ENCODE data around the gene KRTAP10-5. TPM values are rescaled to one million over a fixed set of nuclear protein-coding genes. Genes with fewer than 3 reads are reported as not detected.

KRTAP10-5 gene
- polyA plus RNA-seq, 1 donor (not counting 4 experiments of a cell fraction or from before 2014, with no cell fraction given): not detected

- Histone ChIP-seq H3K4me2 (ENCODE audit: control insufficient read depth, extremely low read depth, insufficient read depth, low read depth, low read length) (no peak overlapping the region), H3K27me3 (ENCODE audit: control insufficient read depth, extremely low read depth, insufficient read depth, low read length) (peaks cover 19% of the 10 kb centered on the region), H3K9me3 (ENCODE audit: control insufficient read depth, low read depth, low read length) (peaks cover 6% of the 10 kb centered on the region), H2AFZ (ENCODE audit: control insufficient read depth, low read length) (no peak overlapping the region), H3K36me3 (ENCODE audit: control insufficient read depth in 2 of 2, extremely low read depth in 1 of 2, insufficient read depth in 2 of 2, low read length in 2 of 2) (no peaks in the 10 kb centered on the region), H3K9ac (ENCODE audit: control insufficient read depth, extremely low read depth, insufficient read depth, low read length) (no peak overlapping the region), H3K4me1 (ENCODE audit: control insufficient read depth, extremely low read depth, insufficient read depth, low read length) (peaks cover 7% of the 10 kb centered on the region), H4K20me1 (ENCODE audit: control insufficient read depth, extremely low read depth, insufficient read depth, low read length) (no peaks in the 10 kb centered on the region), H3K79me2 (ENCODE audit: control insufficient read depth, insufficient read depth, low read length) (no peaks in the 10 kb centered on the region), H3K9me1 (ENCODE audit: control insufficient read depth, extremely low read depth, insufficient read depth, low read length) (no peaks in the 10 kb centered on the region), H3K27ac (ENCODE audit: control insufficient read depth, insufficient read depth, low read length) (no peak overlapping the region), H3K4me3 (ENCODE audit: control insufficient read depth in 2 of 3, extremely low read depth in 1 of 3, insufficient read depth in 2 of 3, low read depth in 1 of 3, low read length in 3 of 3) (no peak overlapping the region)
- TF ChIP-seq EZH2 (IDR thresholded peaks at IDR 0.05; ENCODE audit: low read length) (no peak), CTCF (optimal IDR thresholded peaks at IDR 0.05 in 1 of 3, IDR thresholded peaks at IDR 0.05 in 1 of 3, conservative IDR thresholded peaks at IDR 0.05 in 1 of 3; ENCODE audit: extremely low read depth in 1 of 3, insufficient read depth in 2 of 3, low read length in 3 of 3) (peak in 1 of 3 experiments; percentile 7)
- DNase-seq (ENCODE audit: low read depth, low spot score): no peak
- dilution Hi-C loops (cut with MboI; ENCODE audit: extremely low pct_ligation_motif_present, low sequenced_read_pairs): no loop called here
- no peak for FAIRE-seq
These were observed 38.1 kb upstream of the KRTAP10-5 start for GRCh38 chr21:44618504-44618903.

- no peaks in the 10 kb centered on the region for H3K36me3 ChIP-seq (ENCODE audit: control insufficient read depth in 2 of 2, extremely low read depth in 1 of 2, insufficient read depth in 2 of 2, low read length in 2 of 2)
- no peaks in the 10 kb centered on the region for H3K9me1 ChIP-seq (ENCODE audit: control insufficient read depth, extremely low read depth, insufficient read depth, low read length)
- H3K27ac ChIP-seq (ENCODE audit: control insufficient read depth, insufficient read depth, low read length): no peak overlapping the region
- H3K4me2 ChIP-seq (ENCODE audit: control insufficient read depth, extremely low read depth, insufficient read depth, low read depth, low read length): no peak overlapping the region
- peaks cover 19% of the 10 kb centered on the region for H3K27me3 ChIP-seq (ENCODE audit: control insufficient read depth, extremely low read depth, insufficient read depth, low read length)
- FAIRE-seq (no peak), DNase-seq (ENCODE audit: low read depth, low spot score) (no peak)
- TF ChIP-seq EZH2 (IDR thresholded peaks at IDR 0.05; ENCODE audit: low read length) (no peak), CTCF (optimal IDR thresholded peaks at IDR 0.05 in 1 of 3, IDR thresholded peaks at IDR 0.05 in 1 of 3, conservative IDR thresholded peaks at IDR 0.05 in 1 of 3; ENCODE audit: extremely low read depth in 1 of 3, insufficient read depth in 2 of 3, low read length in 3 of 3) (no peak)
- H3K4me3 ChIP-seq (ENCODE audit: control insufficient read depth in 2 of 3, extremely low read depth in 1 of 3, insufficient read depth in 2 of 3, low read depth in 1 of 3, low read length in 3 of 3): no peak overlapping the region
- dilution Hi-C loops (cut with MboI; ENCODE audit: extremely low pct_ligation_motif_present, low sequenced_read_pairs): no loop called here
- H3K9ac ChIP-seq (ENCODE audit: control insufficient read depth, extremely low read depth, insufficient read depth, low read length): no peak overlapping the region
- no peak overlapping the region for H2AFZ ChIP-seq (ENCODE audit: control insufficient read depth, low read length)
- H3K9me3 ChIP-seq (ENCODE audit: control insufficient read depth, low read depth, low read length): peaks cover 2% of the 10 kb centered on the region
- H4K20me1 ChIP-seq (ENCODE audit: control insufficient read depth, extremely low read depth, insufficient read depth, low read length): no peaks in the 10 kb centered on the region
- peaks cover 7% of the 10 kb centered on the region for H3K4me1 ChIP-seq (ENCODE audit: control insufficient read depth, extremely low read depth, insufficient read depth, low read length)
- H3K79me2 ChIP-seq (ENCODE audit: control insufficient read depth, insufficient read depth, low read length): no peaks in the 10 kb centered on the region
These were observed 36.7 kb upstream of the KRTAP10-5 start for GRCh38 chr21:44617071-44617501.
